GM18502 (cell line): ENCODE results near the gene GGCT.
A peak's percentile ranks its signal among the peaks of the same experiment; 100 is the strongest.
"Not testable (repeated sequence)": the region's sequence is repeated elsewhere in the genome, so short reads cannot be mapped to it uniquely, and the experiment has no call there.

Experiments
- ATAC-seq: cut with Tn5 transposase; IDR thresholded peaks from one replicate; pipeline ENCODE4 v1.9.1; 2021; ENCODE audit warnings: mild to moderate bottlenecking; ENCODE audit not compliant: unreplicated experiment, poor library complexity

Gene GGCT

DNA sequence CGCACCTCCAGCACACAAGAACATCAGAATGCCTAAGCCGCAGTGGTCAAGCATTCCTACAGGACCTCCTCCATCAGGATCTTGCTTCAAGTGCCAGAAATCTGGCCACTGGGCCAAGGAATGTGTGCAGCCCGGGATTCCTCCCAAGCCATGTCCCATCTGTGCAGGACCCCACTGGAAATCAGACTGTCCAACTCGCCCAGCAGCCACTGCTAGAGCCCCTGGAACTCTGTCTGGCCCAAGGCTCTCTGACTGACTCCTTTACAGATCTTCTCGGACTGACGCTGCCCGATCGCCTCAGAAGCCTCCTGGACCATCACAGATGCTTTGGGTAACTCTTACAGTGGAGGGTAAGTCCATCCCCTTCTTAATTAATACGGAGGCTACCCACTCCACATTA lies 23.2 kb downstream of the GGCT start:
- ATAC-seq: not testable (repeated sequence)

DNA sequence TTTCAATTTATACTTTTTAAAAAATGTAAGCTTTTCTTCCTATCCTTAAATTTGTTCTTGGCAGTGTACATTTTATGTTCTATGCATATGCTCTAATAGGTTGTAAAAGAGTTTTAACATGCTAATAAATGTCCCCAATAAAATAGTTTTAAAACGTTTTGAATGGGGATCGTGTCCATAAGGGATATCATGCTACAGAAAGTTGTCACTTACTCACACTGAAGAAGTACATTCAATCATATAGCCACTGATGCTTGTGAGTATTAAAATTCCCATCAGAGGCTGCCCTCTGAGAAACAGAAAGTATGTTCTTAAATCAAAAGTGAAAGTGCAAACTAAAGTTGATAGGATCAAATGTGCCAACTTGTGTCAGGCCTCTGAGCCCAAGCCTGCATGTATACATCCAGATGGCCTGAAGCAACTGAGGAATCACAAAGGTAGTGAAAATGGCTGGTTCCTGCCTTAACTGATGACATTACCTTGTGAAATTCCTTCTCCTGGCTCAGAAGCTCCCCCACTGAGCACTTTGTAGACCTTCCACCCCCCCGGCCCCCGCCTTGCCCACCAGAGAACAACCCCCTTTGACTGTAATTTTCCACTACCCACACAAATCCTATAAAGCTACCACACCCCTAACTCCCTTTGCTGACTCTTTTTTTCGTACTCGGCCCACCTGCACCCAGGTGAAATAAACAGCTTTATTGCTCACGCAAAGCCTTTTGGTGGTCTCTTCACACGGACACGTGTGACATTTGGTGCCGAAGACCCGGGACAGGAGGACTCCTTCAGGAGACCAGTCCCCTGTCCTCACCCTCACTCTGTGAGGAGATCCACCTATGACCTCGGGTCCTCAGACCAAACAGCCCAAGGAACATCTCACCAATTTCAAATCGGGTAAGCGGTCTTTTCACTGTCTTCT lies 25.2 kb downstream of the GGCT start:
- peak; percentile 32 for ATAC-seq

DNA sequence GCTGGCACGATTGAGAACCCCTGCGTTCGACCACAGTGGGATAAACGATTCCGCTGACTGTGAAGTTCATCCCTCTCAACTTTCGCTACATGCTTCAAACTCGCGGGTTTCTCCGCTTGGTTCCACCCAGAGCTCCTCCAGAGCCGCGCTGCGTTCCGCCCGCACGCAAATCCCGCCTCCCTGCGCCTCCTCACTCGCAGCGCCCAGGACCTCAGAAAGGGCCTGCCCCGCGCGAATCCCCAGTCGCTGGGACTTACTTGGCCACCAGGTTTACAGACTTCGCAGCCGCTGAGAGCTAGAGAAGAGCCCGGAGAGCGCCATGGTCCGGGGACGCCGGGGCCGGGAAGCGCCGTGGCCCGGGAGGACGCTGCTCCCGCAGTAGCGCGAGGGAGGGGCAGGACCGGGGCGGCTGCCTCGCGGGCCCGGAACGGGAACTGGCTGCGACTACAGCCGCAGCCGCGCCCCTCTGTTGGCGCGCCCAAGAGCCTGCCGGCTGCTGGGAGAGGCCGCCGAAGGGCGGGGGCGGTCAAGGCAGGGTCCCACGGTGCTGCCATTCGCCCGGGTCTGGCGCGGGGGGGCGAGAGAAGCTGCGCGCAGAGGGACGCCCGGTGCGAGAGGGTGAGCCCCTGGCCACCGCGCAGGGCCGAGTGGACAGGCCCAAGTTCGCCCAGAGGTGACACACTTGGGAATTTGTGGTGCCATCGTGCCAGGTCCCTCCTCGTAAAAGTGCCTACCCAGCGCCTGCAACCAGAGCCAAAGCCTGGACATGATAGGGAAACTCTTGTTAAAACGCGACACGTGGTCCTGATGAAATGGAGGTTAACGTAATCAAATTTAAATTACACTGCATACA lies 26.1 kb downstream of the GGCT start, which contains the start of gene NOD1:
Gene NOD1, minus strand, starts transcription at position 436 of the 853 bp plus-strand sequence. CDS start 21,863 bp downstream, outside the sequence.
- peak; percentile 93 for ATAC-seq

DNA sequence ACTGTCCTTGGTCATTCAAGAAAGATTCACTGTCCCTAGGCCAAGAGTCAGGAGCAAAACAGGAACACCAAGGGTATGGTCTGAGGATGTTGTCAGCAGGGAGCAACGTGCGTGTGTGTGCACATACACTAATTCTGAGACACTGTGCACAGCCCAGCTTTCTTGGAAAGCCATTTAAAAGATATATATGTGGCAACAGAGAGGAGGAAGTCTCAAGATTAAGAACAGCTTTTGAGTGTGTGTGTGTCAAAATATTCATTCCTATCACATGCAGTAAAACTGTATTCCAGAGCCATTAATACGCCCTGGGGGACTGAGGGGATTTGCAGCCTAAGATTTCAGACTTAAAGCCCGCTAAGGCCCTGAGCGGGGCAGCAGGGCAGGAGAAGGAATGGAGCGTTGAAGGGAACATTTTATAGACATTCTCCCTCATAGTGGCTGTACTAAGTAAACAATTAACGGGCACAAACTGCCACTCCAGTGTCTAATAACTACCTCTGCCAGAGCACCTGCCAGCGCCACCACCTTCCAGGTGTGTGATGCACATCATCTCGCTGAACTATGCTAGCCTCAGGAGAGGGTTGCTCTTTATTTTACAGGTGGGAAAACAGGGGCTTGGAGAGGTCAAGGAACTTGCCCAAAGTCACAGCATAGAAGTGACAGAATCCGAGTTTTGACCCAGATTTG lies 28.0 kb downstream of the GGCT start:
- no peak for ATAC-seq

DNA sequence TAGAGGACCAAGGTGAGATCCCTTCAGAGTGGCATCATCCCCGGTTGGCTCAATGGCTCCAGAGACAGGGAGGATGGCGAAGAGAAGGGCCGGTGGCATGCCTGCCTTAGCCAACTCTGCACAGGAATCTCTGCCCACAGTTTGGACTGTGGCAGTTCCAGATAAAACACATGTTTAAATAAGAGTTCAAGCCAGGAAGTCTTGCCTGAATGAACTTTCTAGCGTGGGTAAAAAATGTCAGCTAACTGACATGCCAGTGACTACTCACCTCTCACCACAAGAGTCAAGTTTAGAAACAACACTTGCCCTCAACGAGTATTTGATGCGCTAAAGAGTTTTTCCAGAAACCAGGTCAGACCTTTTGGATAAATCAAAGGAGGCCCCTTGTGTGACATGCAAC lies 29.0 kb downstream of the GGCT start:
- no peak for ATAC-seq

DNA sequence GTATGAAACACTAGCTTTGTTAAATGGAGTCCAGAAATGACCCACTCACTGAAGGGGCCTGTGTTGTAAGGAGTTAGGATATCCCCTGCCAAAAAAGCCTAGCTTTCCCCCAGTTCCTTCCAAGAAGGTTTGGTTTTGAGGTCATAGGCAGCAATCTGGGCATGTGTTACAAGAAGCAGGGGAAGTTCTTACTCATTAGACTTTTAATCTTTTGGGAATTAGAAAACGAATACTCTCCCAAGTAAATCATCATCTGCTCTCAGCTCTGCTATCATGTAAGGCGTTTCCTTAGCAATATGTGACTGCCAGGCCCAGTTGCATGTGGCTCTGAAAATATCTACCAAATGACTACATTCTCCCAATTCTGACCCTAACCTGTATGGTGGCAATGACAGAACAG lies 29.7 kb downstream of the GGCT start:
- ATAC-seq: no peak

DNA sequence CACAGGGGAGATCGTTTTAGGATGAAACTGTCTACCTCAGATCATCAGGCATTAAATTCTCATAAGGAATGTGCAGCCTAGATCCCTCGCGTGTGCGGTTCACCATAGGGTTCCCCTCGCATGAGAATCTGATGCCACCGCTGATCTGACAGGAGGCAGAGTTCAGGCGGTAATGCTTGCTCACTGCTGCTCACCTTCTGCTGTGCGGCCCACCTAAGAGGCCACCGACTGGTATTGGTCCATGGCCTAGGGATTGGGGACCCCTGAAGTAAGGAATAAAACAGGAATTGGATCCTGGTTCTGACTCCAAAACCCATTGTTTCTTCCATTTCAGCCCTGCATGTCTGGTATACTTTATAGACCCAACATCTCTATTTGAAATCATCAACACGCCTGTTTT lies 30.1 kb downstream of the GGCT start:
- no peak for ATAC-seq

DNA sequence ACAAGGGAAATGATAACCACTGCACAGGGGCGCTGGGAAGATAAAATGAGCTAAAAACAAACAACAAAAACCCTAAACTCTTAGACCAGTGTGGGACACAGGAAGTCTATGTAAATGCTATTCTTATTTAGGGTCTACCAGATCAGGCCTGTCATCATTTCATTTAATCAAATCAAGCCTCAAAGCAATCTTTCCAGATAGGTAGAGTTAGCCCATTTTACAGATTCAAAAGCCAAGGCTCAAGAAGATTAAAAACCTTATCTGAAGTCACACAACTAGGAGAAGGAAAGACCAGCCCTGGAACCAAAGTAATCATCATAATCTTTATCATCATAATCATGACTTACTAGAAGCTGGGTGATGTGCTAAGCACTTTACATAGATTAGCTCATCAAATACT lies 30.7 kb downstream of the GGCT start:
- no peak for ATAC-seq

DNA sequence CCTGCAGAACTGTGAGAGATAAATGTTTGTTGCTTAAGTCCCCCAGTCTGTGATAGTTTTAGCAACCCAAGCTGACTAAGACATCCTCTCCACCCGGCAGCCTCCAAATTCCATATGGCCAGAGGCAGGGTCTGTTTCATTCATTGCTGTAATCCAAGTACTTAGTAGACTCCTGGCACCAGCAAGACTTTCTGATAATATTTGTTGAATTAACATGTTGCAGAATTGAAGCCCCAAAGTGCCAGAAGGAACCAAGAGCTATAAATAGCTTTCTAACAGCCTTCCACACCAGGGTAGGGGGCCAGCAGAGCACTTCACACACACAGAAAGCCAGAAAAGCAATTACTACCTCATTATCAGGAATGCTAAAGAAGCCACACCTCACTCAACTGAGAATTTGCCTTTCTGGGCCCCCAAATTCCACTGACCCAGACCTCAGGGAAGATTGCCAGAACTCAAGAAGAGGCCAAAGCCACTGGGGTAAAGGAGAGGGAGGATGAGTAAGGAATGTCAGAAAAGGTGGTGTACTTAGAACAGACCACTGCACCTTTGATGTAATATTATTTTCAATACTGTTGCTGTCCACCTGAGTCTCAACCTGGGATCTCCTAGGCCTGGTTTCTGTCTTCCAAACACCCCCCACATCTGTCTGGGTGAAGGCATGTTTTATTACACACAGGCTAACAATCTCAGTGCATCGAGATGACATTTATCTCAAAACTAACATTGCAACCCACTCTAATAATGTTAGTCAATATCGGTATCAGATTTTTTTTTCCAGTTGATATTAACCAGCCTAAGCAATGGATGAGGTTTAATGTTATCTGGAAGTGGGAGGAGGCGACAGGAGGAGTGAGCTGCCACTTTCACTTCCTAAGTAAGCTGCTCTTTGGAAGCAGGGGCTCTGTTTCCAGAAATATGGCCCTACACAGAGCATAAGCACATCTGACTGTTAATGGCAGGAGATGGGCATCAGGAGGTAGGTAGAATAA lies 31.5 kb downstream of the GGCT start:
- no peak for ATAC-seq

DNA sequence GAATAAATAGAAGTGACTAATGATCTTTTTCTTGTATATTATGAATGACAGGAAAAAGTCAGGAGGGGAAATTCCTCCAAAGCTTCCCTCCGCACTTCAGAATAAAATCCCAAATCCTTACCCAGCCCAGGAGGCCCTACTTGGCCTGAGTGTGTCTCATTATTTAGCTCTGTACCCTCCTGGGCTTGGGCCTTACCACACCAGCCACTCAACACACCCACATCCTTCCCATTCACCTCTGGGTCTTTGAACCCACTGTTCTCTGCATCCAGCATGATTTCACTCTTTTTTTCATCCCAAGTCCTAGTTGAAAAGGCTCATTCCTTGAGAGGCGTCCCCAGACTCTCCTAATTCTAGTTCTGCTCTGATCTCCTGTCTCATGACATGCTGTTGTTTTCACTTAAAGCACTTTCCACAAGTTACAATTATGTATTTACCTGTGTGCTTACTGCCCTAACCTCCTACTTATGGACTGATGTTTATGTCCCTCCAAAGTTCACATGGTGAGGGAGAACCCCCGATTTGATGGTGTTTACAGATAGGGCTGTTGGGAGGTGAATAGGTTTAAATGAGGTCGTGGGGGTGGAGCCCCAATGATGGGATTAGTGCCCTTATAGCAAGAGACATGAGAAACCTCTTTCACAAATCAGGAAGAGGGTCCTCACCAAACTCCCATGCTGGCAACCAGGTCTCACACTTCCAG lies 32.4 kb downstream of the GGCT start:
- no peak for ATAC-seq

DNA sequence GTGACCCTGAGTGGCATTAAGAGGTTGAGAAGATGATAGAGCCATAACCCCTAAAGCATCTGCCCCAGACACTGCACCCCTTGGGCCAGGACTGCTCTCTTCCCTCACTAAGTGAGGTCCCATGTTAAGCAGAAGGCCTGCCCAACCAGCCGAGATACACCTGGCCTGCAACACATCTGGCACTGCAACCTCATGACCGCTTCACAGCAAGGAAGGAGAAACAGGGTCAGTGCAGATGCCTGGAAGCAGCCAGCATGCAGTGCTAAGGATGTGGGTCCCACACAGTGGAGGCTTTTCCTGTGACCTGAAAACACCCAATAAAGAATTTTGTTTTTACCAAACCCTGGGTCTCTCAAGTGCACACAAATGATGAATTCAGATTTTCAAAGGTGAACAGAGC lies 33.4 kb downstream of the GGCT start:
- no peak for ATAC-seq

DNA sequence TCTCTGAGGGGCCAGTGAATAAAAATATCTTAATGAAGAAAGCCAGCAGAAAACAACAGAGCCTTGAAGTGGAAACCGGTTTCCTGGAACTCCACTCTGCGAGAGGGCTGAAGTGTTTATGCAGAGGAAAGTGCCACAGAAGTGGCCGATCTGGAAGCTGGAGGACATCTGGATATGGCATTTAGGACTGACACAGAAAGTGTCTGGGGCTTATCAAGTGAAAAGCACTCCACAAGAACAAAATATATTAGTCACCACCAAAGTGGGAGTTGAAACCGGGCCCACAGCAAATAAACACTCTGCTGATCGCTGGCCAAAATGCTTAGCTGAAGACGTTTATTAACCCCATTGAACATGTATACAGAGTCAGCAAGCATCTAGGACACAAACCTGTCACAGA lies 33.9 kb downstream of the GGCT start:
- ATAC-seq: no peak

DNA sequence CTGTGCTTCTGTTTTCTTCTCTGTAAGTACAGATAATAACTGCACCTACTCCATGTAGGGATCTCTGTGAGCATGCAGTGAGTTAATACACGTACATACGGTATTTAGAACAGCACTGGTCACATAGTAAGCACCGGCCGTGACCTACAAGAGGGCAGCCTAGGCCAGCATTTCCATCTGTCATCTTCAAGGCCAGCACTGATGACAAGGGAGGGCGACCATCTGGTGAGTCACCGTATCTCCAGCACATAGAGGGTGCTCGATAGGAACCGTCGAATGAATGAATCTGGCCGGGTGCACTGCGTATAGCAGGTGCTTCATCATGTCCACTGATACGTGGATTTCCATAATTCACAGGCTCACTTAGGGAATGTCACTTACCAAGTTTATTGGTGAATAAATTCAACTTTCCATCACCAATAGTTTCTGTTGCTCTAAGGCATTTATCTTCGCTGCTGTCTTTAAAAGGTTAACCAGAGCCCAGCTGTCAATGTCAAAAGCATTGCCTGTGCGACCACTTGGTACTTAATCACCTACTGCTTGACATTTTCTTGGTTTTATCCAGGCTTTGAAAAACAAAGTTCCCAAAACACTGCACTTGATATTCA lies 34.4 kb downstream of the GGCT start:
- ATAC-seq: no peak

DNA sequence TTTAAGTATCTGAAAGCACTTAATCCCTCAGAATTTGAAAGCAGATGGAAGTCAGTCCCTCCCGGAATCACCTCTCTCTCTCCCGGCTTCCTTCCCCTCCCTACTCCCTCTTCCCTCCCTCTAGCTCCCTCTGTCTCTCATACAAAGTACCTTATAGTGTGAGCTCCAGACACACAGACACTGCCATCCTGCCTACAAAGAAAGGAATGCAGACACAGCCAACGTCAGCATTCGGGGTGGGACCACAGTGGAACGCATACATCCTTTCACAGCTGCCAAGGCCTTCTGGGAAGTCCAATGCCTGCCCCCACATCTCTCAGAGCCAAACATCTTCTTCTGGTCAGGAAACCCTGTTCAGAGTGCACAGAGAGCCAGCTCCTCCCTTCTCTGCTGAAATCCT lies 35.3 kb downstream of the GGCT start:
- no peak for ATAC-seq

DNA sequence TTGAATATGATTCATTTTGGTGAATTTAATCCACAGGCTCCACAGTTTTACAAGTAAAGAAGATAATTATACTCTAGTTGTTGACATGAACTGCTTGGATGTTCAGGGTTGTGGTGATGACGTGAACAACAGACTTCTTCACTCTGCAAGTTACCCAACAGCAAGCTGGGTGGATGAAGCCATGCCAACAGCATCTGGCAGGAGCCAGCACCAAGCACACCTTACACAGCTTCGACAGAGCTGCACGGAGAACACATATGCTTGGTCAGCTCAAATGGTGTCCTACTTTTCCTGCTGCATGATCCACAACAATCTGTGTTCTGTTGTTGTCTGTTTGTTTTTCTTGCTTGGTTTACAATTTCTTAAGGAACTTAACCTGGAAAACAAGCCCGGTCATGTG lies 35.8 kb downstream of the GGCT start:
- ATAC-seq: no peak

DNA sequence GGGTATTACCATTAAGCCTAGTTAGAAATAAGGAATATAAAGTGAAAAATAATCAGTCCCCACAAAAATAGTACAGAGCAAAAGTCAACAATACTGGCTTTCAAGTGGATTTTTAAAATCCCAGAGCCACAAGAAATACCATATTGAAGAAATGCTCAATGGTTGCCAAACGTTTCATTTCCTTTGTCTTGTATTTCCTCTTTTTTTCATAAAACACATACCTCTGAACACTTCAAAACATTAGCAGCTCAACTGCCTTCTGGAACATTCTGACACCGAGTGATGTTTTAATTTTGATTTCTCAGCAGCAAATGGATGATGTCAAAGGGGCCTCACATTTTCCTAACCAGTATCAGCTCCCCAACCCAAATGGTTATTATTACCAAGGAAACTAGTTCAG lies 36.6 kb downstream of the GGCT start:
- ATAC-seq: no peak

DNA sequence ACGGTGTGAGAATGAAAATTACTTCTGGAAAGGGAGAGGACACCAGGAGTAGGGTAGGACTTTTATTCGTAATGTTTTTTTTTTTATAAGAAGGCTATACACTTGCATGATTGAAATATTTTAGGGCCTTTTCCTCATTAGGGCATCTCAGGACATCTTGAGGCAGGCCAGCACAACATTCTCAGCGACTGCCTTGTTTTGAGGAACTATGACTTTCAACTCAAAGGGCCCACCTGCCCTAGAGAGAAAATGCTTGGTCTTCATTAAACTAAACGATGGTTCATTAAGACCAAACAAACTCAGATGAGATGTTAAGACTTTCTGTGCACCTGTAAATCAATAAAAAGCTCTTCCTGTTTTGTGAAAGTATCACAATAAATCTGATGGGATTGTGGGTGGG lies 37.4 kb downstream of the GGCT start:
- ATAC-seq: no peak

DNA sequence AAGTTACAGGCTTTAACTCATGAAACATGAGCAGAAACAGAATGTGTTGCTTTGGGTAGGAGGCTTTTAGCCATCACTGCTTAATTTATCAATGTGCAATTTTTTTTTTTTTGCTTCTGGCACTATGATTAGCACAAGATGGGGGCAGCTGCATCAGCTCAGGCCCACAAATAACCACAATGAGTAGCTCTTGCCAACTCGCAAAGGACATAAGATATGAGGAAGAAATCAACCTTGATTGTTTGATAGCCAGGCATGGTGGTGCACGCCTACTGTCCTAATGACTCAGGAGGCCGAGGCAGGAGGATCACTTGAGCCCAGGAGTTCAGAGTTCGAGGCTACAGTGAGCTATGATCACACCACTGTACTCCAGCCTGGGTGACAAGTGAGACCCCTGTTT lies 38.4 kb downstream of the GGCT start:
- ATAC-seq: no peak

DNA sequence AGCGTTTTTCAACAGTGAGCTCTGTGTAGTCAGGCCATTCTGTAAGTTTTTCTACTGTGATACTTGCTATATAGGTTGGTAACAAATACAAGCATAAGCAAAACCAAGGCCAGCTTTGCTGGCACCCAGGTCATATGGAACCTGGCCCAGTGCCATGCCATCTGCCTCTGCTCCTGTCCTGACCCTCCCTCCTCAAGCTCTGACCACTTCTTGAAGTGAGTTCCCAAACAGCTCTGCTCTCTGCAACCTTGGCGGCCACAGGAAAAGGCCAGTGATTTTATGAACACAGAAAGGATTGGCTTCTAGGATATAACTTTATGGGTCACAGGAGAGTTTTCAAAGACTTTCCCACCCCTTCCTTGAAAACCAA lies 38.8 kb downstream of the GGCT start:
- ATAC-seq: no peak
